ENCODE measurements around the gene EIF2AK3. TPM values are rescaled to one million over a fixed set of nuclear protein-coding genes. Genes with fewer than 3 reads are reported as not detected.

Gene EIF2AK3
- total RNA-seq, 2 experiments from 2014 or later = 14.9 to 17.4 TPM

GRCh38 chr2:88585969-88586368 is 41.3 kb downstream of the EIF2AK3 start:
- TF ChIP-seq CTCF (IDR thresholded peaks at IDR 0.05) = no peak
- ChIA-PET CTCF (interaction anchor here (1.6 kb wide), 1 partner anchor 86 kb away, joined by 8 read pairs; no protein-coding TSS in a partner anchor), POLR2A (no interaction called here)
- no peaks in the 10 kb centered on the region for H3K27me3 Mint-ChIP-seq
- peaks cover 30% of the 10 kb centered on the region for H3K36me3 Mint-ChIP-seq (ENCODE audit: low read depth)
- H3K9me3 Mint-ChIP-seq = no peaks in the 10 kb centered on the region
- intact Hi-C loops (cut with micrococcal nuclease) = no loop called here
- no peaks in the 10 kb centered on the region for H3K4me1 Mint-ChIP-seq (ENCODE audit: low read depth)
- no peak overlapping the region for H3K27ac Mint-ChIP-seq
- ATAC-seq (no peak), DNase-seq (no peak)
- no peak overlapping the region for H3K4me3 Mint-ChIP-seq

- ATAC-seq (no peak), DNase-seq (no peak)
- Mint-ChIP-seq H3K27me3 (no peaks in the 10 kb centered on the region), H3K4me1 (ENCODE audit: low read depth) (no peaks in the 10 kb centered on the region), H3K9me3 (no peaks in the 10 kb centered on the region), H3K4me3 (no peak overlapping the region), H3K27ac (no peak overlapping the region), H3K36me3 (ENCODE audit: low read depth) (peaks cover 20% of the 10 kb centered on the region)
- ChIA-PET CTCF (interaction anchor here (4.0 kb wide), 1 partner anchor 90 kb away, joined by 23 read pairs; no protein-coding TSS in a partner anchor), POLR2A (no interaction called here)
- intact Hi-C loops (cut with micrococcal nuclease) = no loop called here
- TF ChIP-seq CTCF (IDR thresholded peaks at IDR 0.05) = no peak
Measured at GRCh38 chr2:88582030-88582429, 45.2 kb downstream of the EIF2AK3 start.

GRCh38 chr2:88580088-88580487 is 47.2 kb downstream of the EIF2AK3 start:
- Mint-ChIP-seq H3K27me3 (no peaks in the 10 kb centered on the region), H3K4me3 (no peak overlapping the region), H3K27ac (no peak overlapping the region), H3K36me3 (ENCODE audit: low read depth) (peaks cover 23% of the 10 kb centered on the region), H3K4me1 (ENCODE audit: low read depth) (no peaks in the 10 kb centered on the region), H3K9me3 (no peaks in the 10 kb centered on the region)
- ATAC-seq (no peak), DNase-seq (no peak)
- ChIA-PET CTCF (interaction anchor here (4.0 kb wide), 1 partner anchor 92 kb away, joined by 23 read pairs; no protein-coding TSS in a partner anchor), POLR2A (no interaction called here)
- intact Hi-C loops (cut with micrococcal nuclease) = no loop called here
- TF ChIP-seq CTCF (IDR thresholded peaks at IDR 0.05) = no peak

- intact Hi-C loops (cut with micrococcal nuclease) = no loop called here
- ATAC-seq = no peak
- CTCF ChIA-PET = interaction anchor here (1.7 kb wide), 1 partner anchor 96 kb away, joined by 7 read pairs; no protein-coding TSS in a partner anchor
- no peak for TF ChIP-seq CTCF (IDR thresholded peaks at IDR 0.05)
- no peak overlapping the region for H3K27ac Mint-ChIP-seq
- H3K36me3 Mint-ChIP-seq (ENCODE audit: low read depth) = peaks cover 29% of the 10 kb centered on the region
- no peak for DNase-seq
- no peaks in the 10 kb centered on the region for H3K4me1 Mint-ChIP-seq (ENCODE audit: low read depth)
- POLR2A ChIA-PET = no interaction called here
- no peaks in the 10 kb centered on the region for H3K27me3 Mint-ChIP-seq
- H3K4me3 Mint-ChIP-seq = no peak overlapping the region
- H3K9me3 Mint-ChIP-seq = no peaks in the 10 kb centered on the region
Measured at GRCh38 chr2:88575630-88576029, 51.6 kb downstream of the EIF2AK3 start.

GRCh38 chr2:88575051-88575450 is 52.2 kb downstream of the EIF2AK3 start:
- Mint-ChIP-seq H3K27me3 (no peaks in the 10 kb centered on the region), H3K9me3 (no peaks in the 10 kb centered on the region), H3K27ac (no peak overlapping the region), H3K4me1 (ENCODE audit: low read depth) (no peaks in the 10 kb centered on the region), H3K4me3 (no peak overlapping the region), H3K36me3 (ENCODE audit: low read depth) (peaks cover 34% of the 10 kb centered on the region)
- no peak for DNase-seq
- ChIA-PET POLR2A (interaction anchor here (0.6 kb wide), 1 partner anchor 53 kb away, joined by 4 read pairs; no protein-coding TSS in a partner anchor), CTCF (interaction anchor here (1.7 kb wide), 1 partner anchor 97 kb away, joined by 7 read pairs; no protein-coding TSS in a partner anchor)
- no peak for ATAC-seq
- intact Hi-C loops (cut with micrococcal nuclease) = no loop called here
- TF ChIP-seq CTCF (IDR thresholded peaks at IDR 0.05) = no peak

Measured in activated CD8-positive, alpha-beta T cell treated with anti-CD3 and anti-CD28 coated beads for 36 hours (primary cell).